ENCODE data around the gene CCDC171. TPM values are rescaled to one million over a fixed set of nuclear protein-coding genes. Genes with fewer than 3 reads are reported as not detected.
"Not testable (repeated sequence)": the region's sequence is repeated elsewhere in the genome, so short reads cannot be mapped to it uniquely, and the experiment has no call there.

CCDC171 gene
- polyA plus RNA-seq, 1 donor, result 3.7 TPM

GRCh38 chr9:15693701-15694100 lies 140.9 kb downstream of the CCDC171 start:
- Histone ChIP-seq H3K9me3 (ENCODE audit: control insufficient read depth, low read depth, low read length) (no peaks in the 10 kb centered on the region), H3K27ac (ENCODE audit: low read length) (no peak overlapping the region), H3K36me3 (ENCODE audit: control insufficient read depth, insufficient read depth, low read length) (no peaks in the 10 kb centered on the region), H3K4me1 (ENCODE audit: control insufficient read depth, insufficient read depth, low read length) (no peaks in the 10 kb centered on the region), H3K4me3 (ENCODE audit: low read length) (no peak overlapping the region), H3K27me3 (ENCODE audit: control insufficient read depth, insufficient read depth, low read length) (no peaks in the 10 kb centered on the region)
- no peak for DNase-seq

- H3K4me3 ChIP-seq (ENCODE audit: low read length), result no peak overlapping the region
- no peak for DNase-seq
- no peaks in the 10 kb centered on the region for H3K27me3 ChIP-seq (ENCODE audit: control insufficient read depth, insufficient read depth, low read length)
- H3K27ac ChIP-seq (ENCODE audit: low read length), result no peak overlapping the region
- no peaks in the 10 kb centered on the region for H3K36me3 ChIP-seq (ENCODE audit: control insufficient read depth, insufficient read depth, low read length)
- H3K9me3 ChIP-seq (ENCODE audit: control insufficient read depth, low read depth, low read length), result no peaks in the 10 kb centered on the region
- H3K4me1 ChIP-seq (ENCODE audit: control insufficient read depth, insufficient read depth, low read length), result no peaks in the 10 kb centered on the region
- no CpG with 5 or more reads among the region's 1 CpG for WGBS (ENCODE audit: insufficient coverage, low lambda C conversion rate)
Observed at GRCh38 chr9:15696979-15697378, 144.1 kb downstream of the CCDC171 start.

GRCh38 chr9:15697446-15697851 lies 144.6 kb downstream of the CCDC171 start:
- Histone ChIP-seq H3K4me3 (ENCODE audit: low read length) (no peak overlapping the region), H3K36me3 (ENCODE audit: control insufficient read depth, insufficient read depth, low read length) (no peaks in the 10 kb centered on the region), H3K4me1 (ENCODE audit: control insufficient read depth, insufficient read depth, low read length) (no peaks in the 10 kb centered on the region), H3K27ac (ENCODE audit: low read length) (no peak overlapping the region), H3K9me3 (ENCODE audit: control insufficient read depth, low read depth, low read length) (no peaks in the 10 kb centered on the region), H3K27me3 (ENCODE audit: control insufficient read depth, insufficient read depth, low read length) (no peaks in the 10 kb centered on the region)
- WGBS (ENCODE audit: insufficient coverage, low lambda C conversion rate), result no CpG with 5 or more reads among the region's 2 CpGs
- DNase-seq, result no peak

GRCh38 chr9:15699876-15700559 lies 147.2 kb downstream of the CCDC171 start:
- H3K27me3 ChIP-seq (ENCODE audit: control insufficient read depth, insufficient read depth, low read length); H3K27ac ChIP-seq (ENCODE audit: low read length); H3K4me3 ChIP-seq (ENCODE audit: low read length); H3K36me3 ChIP-seq (ENCODE audit: control insufficient read depth, insufficient read depth, low read length); H3K9me3 ChIP-seq (ENCODE audit: control insufficient read depth, low read depth, low read length); H3K4me1 ChIP-seq (ENCODE audit: control insufficient read depth, insufficient read depth, low read length); DNase-seq: not testable (repeated sequence)
- WGBS (ENCODE audit: insufficient coverage, low lambda C conversion rate), result no CpG with 5 or more reads among the region's 36 CpGs

- no peaks in the 10 kb centered on the region for H3K27me3 ChIP-seq (ENCODE audit: control insufficient read depth, insufficient read depth, low read length)
- no peaks in the 10 kb centered on the region for H3K4me1 ChIP-seq (ENCODE audit: control insufficient read depth, insufficient read depth, low read length)
- H3K27ac ChIP-seq (ENCODE audit: low read length), result no peak overlapping the region
- H3K9me3 ChIP-seq (ENCODE audit: control insufficient read depth, low read depth, low read length), result no peaks in the 10 kb centered on the region
- no peaks in the 10 kb centered on the region for H3K36me3 ChIP-seq (ENCODE audit: control insufficient read depth, insufficient read depth, low read length)
- no CpG with 5 or more reads among the region's 3 CpGs for WGBS (ENCODE audit: insufficient coverage, low lambda C conversion rate)
- no peak overlapping the region for H3K4me3 ChIP-seq (ENCODE audit: low read length)
- DNase-seq, result no peak
Observed at GRCh38 chr9:15707000-15707399, 154.2 kb downstream of the CCDC171 start.

GRCh38 chr9:15711531-15711930 lies 158.7 kb downstream of the CCDC171 start:
- WGBS (ENCODE audit: insufficient coverage, low lambda C conversion rate), result no CpG with 5 or more reads among the region's 1 CpG
- Histone ChIP-seq H3K4me3 (ENCODE audit: low read length) (no peak overlapping the region), H3K4me1 (ENCODE audit: control insufficient read depth, insufficient read depth, low read length) (no peaks in the 10 kb centered on the region), H3K36me3 (ENCODE audit: control insufficient read depth, insufficient read depth, low read length) (no peaks in the 10 kb centered on the region), H3K9me3 (ENCODE audit: control insufficient read depth, low read depth, low read length) (no peaks in the 10 kb centered on the region), H3K27me3 (ENCODE audit: control insufficient read depth, insufficient read depth, low read length) (no peaks in the 10 kb centered on the region), H3K27ac (ENCODE audit: low read length) (no peak overlapping the region)
- DNase-seq, result no peak

GRCh38 chr9:15711931-15712330 lies 159.1 kb downstream of the CCDC171 start:
- no peaks in the 10 kb centered on the region for H3K27me3 ChIP-seq (ENCODE audit: control insufficient read depth, insufficient read depth, low read length)
- H3K27ac ChIP-seq (ENCODE audit: low read length), result no peak overlapping the region
- DNase-seq, result no peak
- no peak overlapping the region for H3K4me3 ChIP-seq (ENCODE audit: low read length)
- no CpG with 5 or more reads among the region's 2 CpGs for WGBS (ENCODE audit: insufficient coverage, low lambda C conversion rate)
- no peaks in the 10 kb centered on the region for H3K4me1 ChIP-seq (ENCODE audit: control insufficient read depth, insufficient read depth, low read length)
- H3K36me3 ChIP-seq (ENCODE audit: control insufficient read depth, insufficient read depth, low read length), result no peaks in the 10 kb centered on the region
- H3K9me3 ChIP-seq (ENCODE audit: control insufficient read depth, low read depth, low read length), result no peaks in the 10 kb centered on the region

- Histone ChIP-seq H3K4me1 (ENCODE audit: control insufficient read depth, insufficient read depth, low read length) (no peaks in the 10 kb centered on the region), H3K27ac (ENCODE audit: low read length) (no peak overlapping the region), H3K27me3 (ENCODE audit: control insufficient read depth, insufficient read depth, low read length) (no peaks in the 10 kb centered on the region), H3K9me3 (ENCODE audit: control insufficient read depth, low read depth, low read length) (no peaks in the 10 kb centered on the region), H3K4me3 (ENCODE audit: low read length) (no peak overlapping the region), H3K36me3 (ENCODE audit: control insufficient read depth, insufficient read depth, low read length) (no peaks in the 10 kb centered on the region)
- WGBS (ENCODE audit: insufficient coverage, low lambda C conversion rate), result no CpG with 5 or more reads among the region's 1 CpG
- DNase-seq, result no peak
Observed at GRCh38 chr9:15714746-15715145, 161.9 kb downstream of the CCDC171 start.

- Histone ChIP-seq H3K27me3 (ENCODE audit: control insufficient read depth, insufficient read depth, low read length) (no peaks in the 10 kb centered on the region), H3K4me3 (ENCODE audit: low read length) (no peak overlapping the region), H3K4me1 (ENCODE audit: control insufficient read depth, insufficient read depth, low read length) (no peaks in the 10 kb centered on the region), H3K9me3 (ENCODE audit: control insufficient read depth, low read depth, low read length) (no peaks in the 10 kb centered on the region), H3K27ac (ENCODE audit: low read length) (no peak overlapping the region), H3K36me3 (ENCODE audit: control insufficient read depth, insufficient read depth, low read length) (no peaks in the 10 kb centered on the region)
- no peak for DNase-seq
- no CpG with 5 or more reads among the region's 5 CpGs for WGBS (ENCODE audit: insufficient coverage, low lambda C conversion rate)
Observed at GRCh38 chr9:15717290-15717967, 164.6 kb downstream of the CCDC171 start.

- H3K36me3 ChIP-seq (ENCODE audit: control insufficient read depth, insufficient read depth, low read length), result no peaks in the 10 kb centered on the region
- H3K4me3 ChIP-seq (ENCODE audit: low read length), result no peak overlapping the region
- H3K27me3 ChIP-seq (ENCODE audit: control insufficient read depth, insufficient read depth, low read length), result no peaks in the 10 kb centered on the region
- H3K9me3 ChIP-seq (ENCODE audit: control insufficient read depth, low read depth, low read length), result no peaks in the 10 kb centered on the region
- no peak overlapping the region for H3K27ac ChIP-seq (ENCODE audit: low read length)
- no peak for DNase-seq
- no CpG with 5 or more reads among the region's 1 CpG for WGBS (ENCODE audit: insufficient coverage, low lambda C conversion rate)
- H3K4me1 ChIP-seq (ENCODE audit: control insufficient read depth, insufficient read depth, low read length), result no peaks in the 10 kb centered on the region
Observed at GRCh38 chr9:15718423-15718822, 165.6 kb downstream of the CCDC171 start.

- H3K4me1 ChIP-seq (ENCODE audit: control insufficient read depth, insufficient read depth, low read length), result no peaks in the 10 kb centered on the region
- H3K4me3 ChIP-seq (ENCODE audit: low read length), result no peak overlapping the region
- no CpG with 5 or more reads among the region's 1 CpG for whole genome bisulfite sequencing (ENCODE audit: insufficient coverage, low lambda C conversion rate)
Observed at GRCh38 chr9:15720861-15721260, 168.0 kb downstream of the CCDC171 start.

More at GRCh38 chr9:15720861-15721260, 168.0 kb downstream of the CCDC171 start:
- no peak for DNase-seq
- no peak overlapping the region for H3K27ac ChIP-seq (ENCODE audit: low read length)
- H3K36me3 ChIP-seq (ENCODE audit: control insufficient read depth, insufficient read depth, low read length), result no peaks in the 10 kb centered on the region
- no peaks in the 10 kb centered on the region for H3K9me3 ChIP-seq (ENCODE audit: control insufficient read depth, low read depth, low read length)
- H3K27me3 ChIP-seq (ENCODE audit: control insufficient read depth, insufficient read depth, low read length), result no peaks in the 10 kb centered on the region
